ENCODE data around the gene MRPS34.
A peak's percentile ranks its signal among the peaks of the same experiment; 100 is the strongest.
"Not testable (repeated sequence)": the region's sequence is repeated elsewhere in the genome, so short reads cannot be mapped to it uniquely, and the experiment has no call there.

MRPS34 gene

GRCh38 chr16:1732551-1732987 is 40.4 kb downstream of the MRPS34 start:
- peaks cover 12% of the 10 kb centered on the region for H3K4me1 Mint-ChIP-seq (ENCODE audit: low read depth)
- not testable (repeated sequence) for H3K27me3 Mint-ChIP-seq

GRCh38 chr16:1732071-1732470 is 40.9 kb downstream of the MRPS34 start:
- H3K36me3 Mint-ChIP-seq (ENCODE audit: low read depth): peaks cover 33% of the 10 kb centered on the region
- peaks cover 12% of the 10 kb centered on the region for H3K4me1 Mint-ChIP-seq (ENCODE audit: low read depth)
- no peaks in the 10 kb centered on the region for H3K27me3 Mint-ChIP-seq
- H3K9me3 Mint-ChIP-seq: no peaks in the 10 kb centered on the region
- H3K27ac Mint-ChIP-seq: peak overlapping the region; percentile 45
- no peak overlapping the region for H3K4me3 Mint-ChIP-seq
- intact Hi-C loops (cut with micrococcal nuclease): no loop called here

More at GRCh38 chr16:1732551-1732987, 40.4 kb downstream of the MRPS34 start:
- peaks cover 28% of the 10 kb centered on the region for H3K36me3 Mint-ChIP-seq (ENCODE audit: low read depth)
- intact Hi-C loops (cut with micrococcal nuclease); H3K27ac Mint-ChIP-seq; H3K4me3 Mint-ChIP-seq; H3K9me3 Mint-ChIP-seq: not testable (repeated sequence)

- intact Hi-C loops (cut with micrococcal nuclease): no loop called here
- H3K9me3 Mint-ChIP-seq: no peaks in the 10 kb centered on the region
- H3K27ac Mint-ChIP-seq: peak overlapping the region; percentile 45
- H3K4me3 Mint-ChIP-seq: no peak overlapping the region
- H3K36me3 Mint-ChIP-seq (ENCODE audit: low read depth): peaks cover 38% of the 10 kb centered on the region
- H3K4me1 Mint-ChIP-seq (ENCODE audit: low read depth): peaks cover 12% of the 10 kb centered on the region
- no peaks in the 10 kb centered on the region for H3K27me3 Mint-ChIP-seq
Measured at GRCh38 chr16:1731603-1732002, 41.3 kb downstream of the MRPS34 start.

GRCh38 chr16:1731073-1731472 is 41.9 kb downstream of the MRPS34 start:
- Mint-ChIP-seq H3K27me3 (no peaks in the 10 kb centered on the region), H3K4me1 (ENCODE audit: low read depth) (peaks cover 12% of the 10 kb centered on the region), H3K27ac (no peak overlapping the region), H3K4me3 (no peak overlapping the region), H3K36me3 (ENCODE audit: low read depth) (peaks cover 43% of the 10 kb centered on the region), H3K9me3 (no peaks in the 10 kb centered on the region)
- intact Hi-C loops (cut with micrococcal nuclease): no loop called here

- peaks cover 12% of the 10 kb centered on the region for H3K4me1 Mint-ChIP-seq (ENCODE audit: low read depth)
- no peak overlapping the region for H3K4me3 Mint-ChIP-seq
- no peaks in the 10 kb centered on the region for H3K9me3 Mint-ChIP-seq
- intact Hi-C loops (cut with micrococcal nuclease): no loop called here
- H3K27ac Mint-ChIP-seq: no peak overlapping the region
- H3K27me3 Mint-ChIP-seq: no peaks in the 10 kb centered on the region
- peaks cover 58% of the 10 kb centered on the region for H3K36me3 Mint-ChIP-seq (ENCODE audit: low read depth)
Measured at GRCh38 chr16:1729445-1729844, 43.5 kb downstream of the MRPS34 start.

GRCh38 chr16:1729026-1729425 is 43.9 kb downstream of the MRPS34 start:
- Mint-ChIP-seq H3K27ac (no peak overlapping the region), H3K4me3 (no peak overlapping the region), H3K36me3 (ENCODE audit: low read depth) (peaks cover 61% of the 10 kb centered on the region)

GRCh38 chr16:1727651-1728624 is 45.0 kb downstream of the MRPS34 start:
- no peak overlapping the region for H3K27ac Mint-ChIP-seq
- intact Hi-C loops (cut with micrococcal nuclease): no loop called here
- H3K4me3 Mint-ChIP-seq: no peak overlapping the region
- no peaks in the 10 kb centered on the region for H3K27me3 Mint-ChIP-seq
- H3K9me3 Mint-ChIP-seq: no peaks in the 10 kb centered on the region
- H3K4me1 Mint-ChIP-seq (ENCODE audit: low read depth): peaks cover 21% of the 10 kb centered on the region
- H3K36me3 Mint-ChIP-seq (ENCODE audit: low read depth): peaks cover 61% of the 10 kb centered on the region

More at GRCh38 chr16:1729026-1729425, 43.9 kb downstream of the MRPS34 start:
- H3K27me3 Mint-ChIP-seq: no peaks in the 10 kb centered on the region
- no peaks in the 10 kb centered on the region for H3K9me3 Mint-ChIP-seq
- H3K4me1 Mint-ChIP-seq (ENCODE audit: low read depth): peaks cover 12% of the 10 kb centered on the region
- intact Hi-C loops (cut with micrococcal nuclease): no loop called here

- Mint-ChIP-seq H3K27me3 (no peaks in the 10 kb centered on the region), H3K4me1 (ENCODE audit: low read depth) (peaks cover 27% of the 10 kb centered on the region), H3K9me3 (no peaks in the 10 kb centered on the region), H3K36me3 (ENCODE audit: low read depth) (peaks cover 61% of the 10 kb centered on the region), H3K27ac (no peak overlapping the region), H3K4me3 (no peak overlapping the region)
- intact Hi-C loops (cut with micrococcal nuclease): no loop called here
Measured at GRCh38 chr16:1726661-1727502, 46.1 kb downstream of the MRPS34 start.

GRCh38 chr16:1724491-1724890 is 48.4 kb downstream of the MRPS34 start:
- Mint-ChIP-seq H3K4me3 (no peak overlapping the region), H3K27ac (no peak overlapping the region), H3K4me1 (ENCODE audit: low read depth) (peaks cover 43% of the 10 kb centered on the region), H3K36me3 (ENCODE audit: low read depth) (peaks cover 52% of the 10 kb centered on the region), H3K27me3 (no peaks in the 10 kb centered on the region), H3K9me3 (no peaks in the 10 kb centered on the region)
- intact Hi-C loops (cut with micrococcal nuclease): no loop called here

- H3K27ac Mint-ChIP-seq: peak overlapping the region; percentile 90
Measured at GRCh38 chr16:1723450-1724147, 49.3 kb downstream of the MRPS34 start.

More at GRCh38 chr16:1723450-1724147, 49.3 kb downstream of the MRPS34 start:
- H3K9me3 Mint-ChIP-seq: no peaks in the 10 kb centered on the region
- no peaks in the 10 kb centered on the region for H3K27me3 Mint-ChIP-seq
- H3K4me1 Mint-ChIP-seq (ENCODE audit: low read depth): peaks cover 52% of the 10 kb centered on the region
- H3K4me3 Mint-ChIP-seq: no peak overlapping the region
- peaks cover 43% of the 10 kb centered on the region for H3K36me3 Mint-ChIP-seq (ENCODE audit: low read depth)
- intact Hi-C loops (cut with micrococcal nuclease): no loop called here

All from dendritic cell treated with granulocyte-macrophage colony-stimulating factor and Interleukin-4, amounts not matched to agents 40 ng/mL and 50 ng/mL, for 4 days (primary cell).